H9 (cell line): ENCODE data around the gene BFSP2. TPM values are rescaled to one million over a fixed set of nuclear protein-coding genes. Genes with fewer than 3 reads are reported as not detected.

Source experiments
- DNase-seq: peaks from one replicate; pipeline ENCODE4 v3.0.0-alpha.2; 2017
- H2AFZ ChIP-seq: one replicate; pipeline ENCODE4 v1.6.1; 2013; ENCODE audit warnings: mild to moderate bottlenecking, low read length, control low read depth, moderate library complexity
- H2AK5ac ChIP-seq: 2 replicates; pipeline ENCODE4 v1.6.1; 2013; ENCODE audit warnings: low read length, control low read depth, mixed read lengths; ENCODE audit not compliant: insufficient read length
- H2BK120ac ChIP-seq: one replicate; pipeline ENCODE4 v1.6.1; 2013; ENCODE audit warnings: low read depth, mild to moderate bottlenecking, low read length, control low read depth, inconsistent platforms; ENCODE audit not compliant: poor library complexity, severe bottlenecking
- H2BK12ac ChIP-seq: 2 replicates; pipeline ENCODE4 v1.6.1; 2013; ENCODE audit warnings: low read length, control low read depth, mixed read lengths, low read depth; ENCODE audit not compliant: insufficient read length
- H2BK15ac ChIP-seq: 2 replicates; pipeline ENCODE4 v1.6.1; 2013; ENCODE audit warnings: low read depth, low read length, control low read depth
- H2BK20ac ChIP-seq: one replicate; pipeline ENCODE4 v1.6.1; 2013; ENCODE audit warnings: low read depth, mild to moderate bottlenecking, low read length, control low read depth, inconsistent platforms; ENCODE audit not compliant: poor library complexity, severe bottlenecking
- H2BK5ac ChIP-seq: 2 replicates; pipeline ENCODE4 v1.6.1; 2013; ENCODE audit warnings: low read length, control low read depth, mixed read lengths; ENCODE audit not compliant: insufficient read length
- H3K14ac ChIP-seq: 2 replicates; pipeline ENCODE4 v1.6.1; 2013; ENCODE audit warnings: low read length, control low read depth; ENCODE audit not compliant: insufficient read depth
- H3K18ac ChIP-seq: 2 replicates; pipeline ENCODE4 v1.6.1; 2013; ENCODE audit warnings: low read depth, mild to moderate bottlenecking, mixed read lengths, low read length, control low read depth; ENCODE audit not compliant: insufficient read length
- H3K23ac ChIP-seq: 2 replicates; pipeline ENCODE4 v1.6.1; 2013; ENCODE audit warnings: low read length, control low read depth, mixed read lengths, low read depth; ENCODE audit not compliant: insufficient read length
- H3K23me2 ChIP-seq: 2 replicates; pipeline ENCODE4 v1.6.1; 2013; ENCODE audit warnings: low read depth, mild to moderate bottlenecking, mixed read lengths, low read length, control low read depth; ENCODE audit not compliant: insufficient read length, poor library complexity, severe bottlenecking
- H3K27ac ChIP-seq: 2 replicates; pipeline ENCODE4 v1.5.1; 2013; ENCODE audit warnings: low read length, control low read depth, mixed read lengths, low read depth; ENCODE audit not compliant: insufficient read length
- H3K27me3 ChIP-seq: 2 replicates; pipeline ENCODE4 v1.6.1; 2013; ENCODE audit warnings: low read length, control low read depth, inconsistent platforms; ENCODE audit not compliant: insufficient read depth
- H3K4ac ChIP-seq: 2 replicates; pipeline ENCODE4 v1.6.1; 2013; ENCODE audit warnings: low read depth, mild to moderate bottlenecking, control low read depth, inconsistent platforms, low read length, moderate library complexity
- H3K4me1 ChIP-seq: 2 replicates; pipeline ENCODE4 v1.6.1; 2013; ENCODE audit warnings: low read length, control low read depth, inconsistent platforms; ENCODE audit not compliant: insufficient read depth
- H3K4me2 ChIP-seq: 2 replicates; pipeline ENCODE4 v1.6.1; 2013; ENCODE audit warnings: low read length, control low read depth, mixed read lengths; ENCODE audit not compliant: insufficient read length, insufficient read depth
- H3K56ac ChIP-seq: 2 replicates; pipeline ENCODE4 v1.6.1; 2013; ENCODE audit warnings: low read depth, mild to moderate bottlenecking, mixed read lengths, low read length, control low read depth; ENCODE audit not compliant: insufficient read length
- H3K79me1 ChIP-seq: 2 replicates; pipeline ENCODE4 v1.6.1; 2013; ENCODE audit warnings: low read depth, mild to moderate bottlenecking, moderate library complexity, low read length, control low read depth, inconsistent platforms; ENCODE audit not compliant: insufficient read depth, poor library complexity, severe bottlenecking
- H3K79me2 ChIP-seq: 2 replicates; pipeline ENCODE4 v1.6.1; 2013; ENCODE audit warnings: low read length, control low read depth, inconsistent platforms; ENCODE audit not compliant: insufficient read depth
- H3K9ac ChIP-seq: 2 replicates; pipeline ENCODE4 v1.6.1; 2013; ENCODE audit warnings: low read length, control low read depth, mixed read lengths; ENCODE audit not compliant: insufficient read length; ENCODE audit errors: extremely low read depth
- H3K9me3 ChIP-seq: one replicate; pipeline ENCODE4 v1.6.1; 2013; ENCODE audit warnings: low read depth, low read length, inconsistent platforms; ENCODE audit not compliant: control insufficient read depth
- H3T11ph ChIP-seq: one replicate; pipeline ENCODE4 v1.6.1; 2013; ENCODE audit warnings: mild to moderate bottlenecking, low read length, control low read depth, inconsistent platforms
- H4K20me1 ChIP-seq: one replicate; pipeline ENCODE4 v1.6.1; 2013; ENCODE audit not compliant: control insufficient read depth, insufficient read length, insufficient read depth
- H4K5ac ChIP-seq: 2 replicates; pipeline ENCODE4 v1.6.1; 2013; ENCODE audit warnings: low read depth, mild to moderate bottlenecking, mixed read lengths, low read length, control low read depth; ENCODE audit not compliant: insufficient read length
- H4K8ac ChIP-seq: replicated peaks from 2 replicates; pipeline ENCODE4 v1.6.1; 2013; ENCODE audit warnings: low read length, control low read depth, mixed read lengths, low read depth; ENCODE audit not compliant: insufficient read length
- H4K91ac ChIP-seq: 2 replicates; pipeline ENCODE4 v1.6.1; 2013; ENCODE audit warnings: low read depth, mild to moderate bottlenecking, moderate library complexity, mixed read lengths, low read length, control low read depth; ENCODE audit not compliant: insufficient read length
- H3K27ac Mint-ChIP-seq, 3 experiments: 2 replicates in 2 of 3; 3 replicates in 1 of 3; pipeline ENCODE4 v1.8.0; 2020 to 2021; ENCODE audit warnings: mixed read lengths in 3 of 3, mild to moderate bottlenecking in 1 of 3, moderate library complexity in 1 of 3
- H3K27me3 Mint-ChIP-seq: 2 replicates; pipeline ENCODE4 v1.8.0; 2021; ENCODE audit warnings: low read depth, mild to moderate bottlenecking, moderate library complexity, mixed read lengths
- H3K36me3 Mint-ChIP-seq, 3 experiments: 2 replicates in 2 of 3; 3 replicates in 1 of 3; pipeline ENCODE4 v1.8.0; 2020 to 2021; ENCODE audit warnings: low read depth in 3 of 3, mixed read lengths in 3 of 3; ENCODE audit not compliant: insufficient read depth in 1 of 3
- H3K4me1 Mint-ChIP-seq, 2 experiments: 2 replicates each; pipeline ENCODE4 v1.8.0; 2020; ENCODE audit warnings: mixed read lengths in 2 of 2
- H3K4me3 Mint-ChIP-seq, 2 experiments: 2 replicates in 1 of 2; 3 replicates in 1 of 2; pipeline ENCODE4 v1.8.0; 2020 to 2021; ENCODE audit warnings: mild to moderate bottlenecking in 2 of 2, mixed read lengths in 2 of 2, moderate library complexity in 1 of 2
- H3K9me3 Mint-ChIP-seq, 2 experiments: 2 replicates in 1 of 2; 3 replicates in 1 of 2; pipeline ENCODE4 v1.8.0; 2020; ENCODE audit warnings: mild to moderate bottlenecking in 2 of 2, mixed read lengths in 2 of 2, moderate library complexity in 1 of 2
- CTCF ChIP-seq: fragments of 200-600 bp; sonication (generic); conservative IDR thresholded peaks from 3 replicates; pipeline ENCODE4 v1.8.0; 2021; ENCODE audit warnings: antibody characterized with exemption, mild to moderate bottlenecking
- WGBS: extraction: QIAGEN DNeasy Blood & Tissue Kit; methylation state at CpG from one replicate; pipeline ENCODE4 v1.1.7; 2013; ENCODE audit warnings: missing lambda C conversion rate, low lambda C conversion rate, mixed read lengths; ENCODE audit not compliant: insufficient read length; ENCODE audit errors: extremely low coverage; 5-methylcytosine and 5-hydroxymethylcytosine counted together
- total RNA-seq: library from RNA; stranded (reverse); gene quantifications from 2 replicates; pipeline ENCODE4 v1.2.1, GENCODE V29; 2021

The BFSP2 gene
- total RNA-seq, 1 experiment from 2014 or later: not detected

GRCh38 chr3:133408961-133409360 lies 9.1 kb downstream of the BFSP2 start:
- no peak overlapping the region for H2BK120ac ChIP-seq
- H2BK5ac ChIP-seq: no peak overlapping the region
- no peak for TF ChIP-seq CTCF
- no peak overlapping the region for H3K27ac ChIP-seq
- H4K8ac ChIP-seq: no peak overlapping the region
- H3K23me2 ChIP-seq: no peaks in the 10 kb centered on the region
- no peaks in the 10 kb centered on the region; the same call in 1 of the 2 replicates for H3K4me1 ChIP-seq
- no peak for DNase-seq
- no peak overlapping the region for H2AFZ ChIP-seq
- H3K27me3 Mint-ChIP-seq: peaks cover 6% of the 10 kb centered on the region
- H3K79me1 ChIP-seq: no peaks in the 10 kb centered on the region
- H3K9me3 Mint-ChIP-seq: no peaks in the 10 kb centered on the region
- H3K18ac ChIP-seq: no peak overlapping the region
- H3K9ac ChIP-seq: no peak overlapping the region
- H3K9me3 ChIP-seq: no peaks in the 10 kb centered on the region
- H4K5ac ChIP-seq: no peak overlapping the region
- no peak overlapping the region for H3K4me3 Mint-ChIP-seq
- H4K20me1 ChIP-seq: no peaks in the 10 kb centered on the region
- no peaks in the 10 kb centered on the region for H3K36me3 Mint-ChIP-seq
- no peaks in the 10 kb centered on the region for H3K27me3 ChIP-seq
- H3K4ac ChIP-seq: no peak overlapping the region
- no peak overlapping the region for H3K14ac ChIP-seq
- H2BK20ac ChIP-seq: no peak overlapping the region
- no peak overlapping the region for H2BK15ac ChIP-seq
- H2AK5ac ChIP-seq: no peak overlapping the region
- no peak overlapping the region for H3T11ph ChIP-seq
- no CpG with 5 or more reads among the region's 2 CpGs for WGBS
- H3K23ac ChIP-seq: no peak overlapping the region
- H3K27ac Mint-ChIP-seq: no peak overlapping the region
- H3K79me2 ChIP-seq: no peaks in the 10 kb centered on the region
- H4K91ac ChIP-seq: no peak overlapping the region
- no peak overlapping the region for H3K4me2 ChIP-seq
- no peak overlapping the region for H2BK12ac ChIP-seq
- peaks cover 10 to 15% of the 10 kb centered on the region in 2 experiments for H3K4me1 Mint-ChIP-seq
- H3K56ac ChIP-seq: no peak overlapping the region
